KMS-11 (cell line): ENCODE measurements around the gene FAM163B.

Source experiments
- H2AFZ ChIP-seq: fragments of 200-600 bp; sonication (generic); 2 replicates; pipeline ENCODE4 v1.6.1; 2016; ENCODE audit warnings: antibody characterized with exemption, mixed run types, low read depth
- H3K27ac ChIP-seq: fragments of 200-600 bp; sonication (generic); 2 replicates; pipeline ENCODE4 v1.6.1; 2016; ENCODE audit warnings: mild to moderate bottlenecking, mixed run types
- H3K27me3 ChIP-seq: fragments of 200-600 bp; sonication (generic); 2 replicates; pipeline ENCODE4 v1.6.1; 2017; ENCODE audit warnings: mild to moderate bottlenecking, low read depth, mixed run types, moderate library complexity; ENCODE audit not compliant: insufficient read depth
- H3K36me3 ChIP-seq: fragments of 200-600 bp; sonication (generic); 2 replicates; pipeline ENCODE4 v1.6.1; 2017; ENCODE audit warnings: mild to moderate bottlenecking, mixed run types; ENCODE audit not compliant: insufficient read depth
- H3K4me1 ChIP-seq: fragments of 200-600 bp; sonication (generic); 2 replicates; pipeline ENCODE4 v1.6.1; 2016; ENCODE audit warnings: mild to moderate bottlenecking, low read depth, mixed run types; ENCODE audit not compliant: poor library complexity, severe bottlenecking
- H3K4me2 ChIP-seq: fragments of 200-600 bp; sonication (generic); 2 replicates; pipeline ENCODE4 v1.7.0; 2016; ENCODE audit warnings: mild to moderate bottlenecking, mixed run types
- H3K4me3 ChIP-seq: fragments of 200-600 bp; sonication (generic); IDR thresholded peaks from 2 replicates; pipeline ENCODE4 v1.6.1; 2017; ENCODE audit warnings: low read depth, low read length, mixed read lengths; ENCODE audit not compliant: insufficient read depth
- H3K79me2 ChIP-seq: fragments of 200-600 bp; sonication (generic); 2 replicates; pipeline ENCODE4 v1.6.1; 2016; ENCODE audit warnings: low read depth, mixed run types; ENCODE audit not compliant: insufficient read depth
- H3K9ac ChIP-seq: fragments of 200-600 bp; sonication (generic); 2 replicates; pipeline ENCODE4 v1.6.1; 2016; ENCODE audit warnings: mild to moderate bottlenecking, mixed run types
- H4K20me1 ChIP-seq: fragments of 200-600 bp; sonication (generic); 2 replicates; pipeline ENCODE4 v1.6.1; 2016; ENCODE audit warnings: mild to moderate bottlenecking, mixed run types; ENCODE audit not compliant: insufficient read depth
- TF ChIP-seq, protein P1 (sequence below): fragments of 200-600 bp; sonication (generic); conservative IDR thresholded peaks from 2 replicates; pipeline ENCODE4 v1.6.1; 2017; ENCODE audit warnings: low read depth, mild to moderate bottlenecking, antibody characterized with exemption, low read length, moderate library complexity, mixed read lengths

The FAM163B gene

DNA sequence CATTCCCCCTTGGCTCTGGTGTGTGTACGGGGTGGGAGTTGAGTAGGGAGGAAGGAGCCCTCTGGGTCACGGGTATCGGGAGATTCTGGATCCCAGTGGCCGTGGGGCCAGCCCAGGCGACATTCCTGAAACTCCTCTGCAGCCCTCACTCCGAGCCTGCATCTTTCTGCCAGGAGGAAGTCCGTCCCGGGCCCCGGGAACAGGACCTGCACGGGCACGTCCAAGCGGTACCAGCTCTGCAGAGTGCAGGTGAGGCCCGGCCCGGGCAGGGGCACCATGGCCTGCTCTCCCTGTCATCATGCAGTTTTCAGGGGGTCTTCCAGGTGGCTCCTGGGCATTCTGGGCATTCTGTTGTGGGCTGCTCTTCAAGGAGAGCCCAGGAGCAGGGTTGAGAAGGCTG lies 71.0 kb downstream of the FAM163B start:
- no peaks in the 10 kb centered on the region for H3K4me1 ChIP-seq
- H3K79me2 ChIP-seq = no peaks in the 10 kb centered on the region
- H4K20me1 ChIP-seq = no peaks in the 10 kb centered on the region
- H3K9ac ChIP-seq = no peak overlapping the region
- TF ChIP-seq, protein P1, sequence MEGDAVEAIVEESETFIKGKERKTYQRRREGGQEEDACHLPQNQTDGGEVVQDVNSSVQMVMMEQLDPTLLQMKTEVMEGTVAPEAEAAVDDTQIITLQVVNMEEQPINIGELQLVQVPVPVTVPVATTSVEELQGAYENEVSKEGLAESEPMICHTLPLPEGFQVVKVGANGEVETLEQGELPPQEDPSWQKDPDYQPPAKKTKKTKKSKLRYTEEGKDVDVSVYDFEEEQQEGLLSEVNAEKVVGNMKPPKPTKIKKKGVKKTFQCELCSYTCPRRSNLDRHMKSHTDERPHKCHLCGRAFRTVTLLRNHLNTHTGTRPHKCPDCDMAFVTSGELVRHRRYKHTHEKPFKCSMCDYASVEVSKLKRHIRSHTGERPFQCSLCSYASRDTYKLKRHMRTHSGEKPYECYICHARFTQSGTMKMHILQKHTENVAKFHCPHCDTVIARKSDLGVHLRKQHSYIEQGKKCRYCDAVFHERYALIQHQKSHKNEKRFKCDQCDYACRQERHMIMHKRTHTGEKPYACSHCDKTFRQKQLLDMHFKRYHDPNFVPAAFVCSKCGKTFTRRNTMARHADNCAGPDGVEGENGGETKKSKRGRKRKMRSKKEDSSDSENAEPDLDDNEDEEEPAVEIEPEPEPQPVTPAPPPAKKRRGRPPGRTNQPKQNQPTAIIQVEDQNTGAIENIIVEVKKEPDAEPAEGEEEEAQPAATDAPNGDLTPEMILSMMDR = no peak
- no peak overlapping the region for H2AFZ ChIP-seq
- H3K4me3 ChIP-seq = no peak overlapping the region
- no peaks in the 10 kb centered on the region for H3K36me3 ChIP-seq
- no peak overlapping the region for H3K4me2 ChIP-seq
- H3K27me3 ChIP-seq = peaks cover 93% of the 10 kb centered on the region
- no peak overlapping the region for H3K27ac ChIP-seq

DNA sequence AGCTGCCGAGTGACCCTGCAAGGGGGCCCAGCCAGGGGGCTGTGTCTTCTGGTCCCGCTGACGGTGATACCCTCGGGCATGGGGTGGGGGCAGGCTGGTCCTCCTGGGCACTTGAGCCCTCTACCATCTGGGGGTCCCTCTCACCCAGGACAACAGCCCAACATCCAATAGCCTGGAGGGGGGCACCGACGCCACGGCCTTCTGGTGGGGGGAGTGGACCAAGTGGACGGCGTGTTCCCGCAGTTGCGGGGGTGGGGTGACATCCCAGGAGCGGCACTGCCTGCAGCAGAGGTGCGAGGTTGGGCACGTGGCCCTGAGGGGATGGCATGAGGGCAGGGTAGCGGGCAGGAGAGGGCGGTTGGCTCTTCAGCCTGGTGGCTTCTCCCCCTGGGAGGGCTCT lies 71.9 kb downstream of the FAM163B start:
- Histone ChIP-seq H3K27me3 (peaks cover 92% of the 10 kb centered on the region), H3K4me1 (no peaks in the 10 kb centered on the region)

DNA sequence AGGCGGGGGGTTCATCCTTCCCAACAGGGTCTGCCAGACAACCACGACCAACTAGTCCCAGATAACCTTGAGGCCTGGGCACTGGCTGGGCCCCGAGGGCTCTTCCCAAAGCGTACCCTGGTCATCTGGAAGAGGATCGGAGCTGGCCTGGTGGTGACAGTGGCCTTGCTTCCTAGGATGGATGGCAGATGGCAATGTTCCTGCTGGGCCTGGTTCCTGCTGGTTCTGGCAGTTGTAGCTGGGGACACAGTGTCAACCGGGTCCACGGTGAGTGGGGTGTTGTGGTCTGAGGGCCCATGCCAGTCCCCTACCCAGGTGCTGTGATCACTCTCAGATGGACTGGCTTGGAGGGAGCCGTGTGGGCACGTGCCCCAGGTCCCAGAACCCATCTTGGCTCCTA lies 72.7 kb downstream of the FAM163B start:
- H3K36me3 ChIP-seq = no peaks in the 10 kb centered on the region
- H3K9ac ChIP-seq = no peak overlapping the region
- H3K4me1 ChIP-seq = no peaks in the 10 kb centered on the region
- no peak overlapping the region for H3K27ac ChIP-seq
- no peaks in the 10 kb centered on the region for H4K20me1 ChIP-seq
- H3K27me3 ChIP-seq = peaks cover 92% of the 10 kb centered on the region
- H3K4me3 ChIP-seq = no peak overlapping the region
- TF ChIP-seq, protein P1 = no peak
- H2AFZ ChIP-seq = no peak overlapping the region
- no peaks in the 10 kb centered on the region for H3K79me2 ChIP-seq
- H3K4me2 ChIP-seq = no peak overlapping the region

More for the DNA sequence above, 71.9 kb downstream of the FAM163B start:
- TF ChIP-seq, protein P1 = no peak
- H3K79me2 ChIP-seq = no peaks in the 10 kb centered on the region
- no peak overlapping the region for H3K4me2 ChIP-seq
- H3K9ac ChIP-seq = no peak overlapping the region
- H3K27ac ChIP-seq = no peak overlapping the region
- H2AFZ ChIP-seq = no peak overlapping the region
- H4K20me1 ChIP-seq = no peaks in the 10 kb centered on the region
- H3K4me3 ChIP-seq = no peak overlapping the region
- H3K36me3 ChIP-seq = no peaks in the 10 kb centered on the region

DNA sequence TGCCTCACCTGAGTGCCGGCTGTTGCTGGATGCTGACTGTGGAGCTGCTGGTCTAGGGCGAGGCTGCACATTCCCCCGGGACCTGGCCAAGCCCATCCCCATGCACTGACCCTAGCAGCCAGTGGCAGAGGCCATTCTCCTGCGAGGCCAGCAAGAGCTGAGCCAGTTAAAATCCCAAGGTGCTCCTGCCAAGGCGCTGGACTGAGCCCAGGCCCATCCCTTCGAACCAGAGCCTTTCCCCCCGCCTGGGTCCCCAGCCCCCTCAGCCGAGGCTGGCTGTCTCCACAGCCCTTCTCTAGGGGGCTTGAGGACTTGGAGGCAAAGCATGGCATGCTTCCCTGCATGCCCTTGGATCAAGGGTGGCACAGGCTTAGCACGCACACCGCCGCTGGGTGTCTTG lies 73.1 kb downstream of the FAM163B start:
- Histone ChIP-seq H3K4me2 (no peak overlapping the region), H3K4me3 (no peak overlapping the region), H3K27ac (no peak overlapping the region), H3K79me2 (no peaks in the 10 kb centered on the region), H3K27me3 (peaks cover 90% of the 10 kb centered on the region), H3K36me3 (no peaks in the 10 kb centered on the region), H4K20me1 (no peaks in the 10 kb centered on the region), H3K9ac (no peak overlapping the region), H2AFZ (no peak overlapping the region), H3K4me1 (no peaks in the 10 kb centered on the region)
- TF ChIP-seq, protein P1 = no peak
